Small intestine (tissue), 7 donors: ENCODE data around the gene BHLHA15. TPM values are rescaled to one million over a fixed set of nuclear protein-coding genes. Genes with fewer than 3 reads are reported as not detected.

Experiments used
- DNase-seq, 2 donors: peaks; one replicate each; pipeline versions ENCODE4 v3.0.0 to v3.0.0-alpha.2; 2013
- FAIRE-seq: peaks from 2 replicates; lab custom pipeline; 2012; peaks lifted over from hg19 to GRCh38; lab: Jason Lieb, UNC
- H3K27ac ChIP-seq, 3 donors: one replicate each; pipeline ENCODE4 v1.5.1; 2013; ENCODE audit warnings: low read length in 2 of 3, mild to moderate bottlenecking in 2 of 3, control low read depth in 1 of 3, inconsistent platforms in 1 of 3, low read depth in 1 of 3, moderate library complexity in 1 of 3
- H3K27me3 ChIP-seq, 3 donors: one replicate each; pipeline ENCODE4 v1.6.1; 2013; ENCODE audit warnings: low read length in 3 of 3, inconsistent platforms in 1 of 3; ENCODE audit not compliant: control insufficient read depth in 3 of 3, insufficient read depth in 3 of 3
- H3K36me3 ChIP-seq, 3 donors: one replicate each; pipeline ENCODE4 v1.6.1; 2013; ENCODE audit warnings: low read length in 3 of 3, inconsistent platforms in 1 of 3, low read depth in 1 of 3, mild to moderate bottlenecking in 1 of 3, moderate library complexity in 1 of 3; ENCODE audit not compliant: control insufficient read depth in 3 of 3, insufficient read depth in 2 of 3
- H3K4me1 ChIP-seq, 3 donors: one replicate each; pipeline ENCODE4 v1.6.1; 2013; ENCODE audit warnings: low read length in 2 of 3, inconsistent platforms in 1 of 3, low read depth in 1 of 3, mild to moderate bottlenecking in 1 of 3, moderate library complexity in 1 of 3; ENCODE audit not compliant: control insufficient read depth in 3 of 3, insufficient read depth in 2 of 3
- H3K4me3 ChIP-seq, 3 donors: one replicate each; pipeline ENCODE4 v1.5.1; 2013; ENCODE audit warnings: low read length in 3 of 3, control low read depth in 1 of 3, inconsistent platforms in 1 of 3, low read depth in 1 of 3, mild to moderate bottlenecking in 1 of 3, moderate library complexity in 1 of 3
- H3K9me3 ChIP-seq, 2 donors: one replicate each; pipeline ENCODE4 v1.6.1; 2013; ENCODE audit warnings: low read depth in 1 of 2, low read length in 1 of 2; ENCODE audit not compliant: control insufficient read depth in 2 of 2, insufficient read depth in 1 of 2
- WGBS, 3 donors: extraction: QIAGEN DNeasy Blood & Tissue Kit; methylation state at CpG; one replicate each; pipeline ENCODE4 v1.1.7; 2013; 5-methylcytosine and 5-hydroxymethylcytosine counted together
- polyA plus RNA-seq, 4 donors: library from polyadenylated mRNA; stranded (reverse) in 3 of 4; unstranded in 1 of 4; fragments of 200-250 nt in 3 of 4; fragments of 120-200 nt in 1 of 4; gene quantifications; one replicate each; pipeline versions ENCODE4 v1.2.1 to v1.2.3, GENCODE V29; 2013
- donor health status: healthy with polysubstance abuse.
- donor health status: control.
- donor health status: control.
- donor health status: Bipolar disorder and iron deficiency.
- donor health status: healthy.

The BHLHA15 gene
- polyA plus RNA-seq, 4 donors: 0.34 to 4.1 (median 2.6) TPM; not detected in 1

DNA sequence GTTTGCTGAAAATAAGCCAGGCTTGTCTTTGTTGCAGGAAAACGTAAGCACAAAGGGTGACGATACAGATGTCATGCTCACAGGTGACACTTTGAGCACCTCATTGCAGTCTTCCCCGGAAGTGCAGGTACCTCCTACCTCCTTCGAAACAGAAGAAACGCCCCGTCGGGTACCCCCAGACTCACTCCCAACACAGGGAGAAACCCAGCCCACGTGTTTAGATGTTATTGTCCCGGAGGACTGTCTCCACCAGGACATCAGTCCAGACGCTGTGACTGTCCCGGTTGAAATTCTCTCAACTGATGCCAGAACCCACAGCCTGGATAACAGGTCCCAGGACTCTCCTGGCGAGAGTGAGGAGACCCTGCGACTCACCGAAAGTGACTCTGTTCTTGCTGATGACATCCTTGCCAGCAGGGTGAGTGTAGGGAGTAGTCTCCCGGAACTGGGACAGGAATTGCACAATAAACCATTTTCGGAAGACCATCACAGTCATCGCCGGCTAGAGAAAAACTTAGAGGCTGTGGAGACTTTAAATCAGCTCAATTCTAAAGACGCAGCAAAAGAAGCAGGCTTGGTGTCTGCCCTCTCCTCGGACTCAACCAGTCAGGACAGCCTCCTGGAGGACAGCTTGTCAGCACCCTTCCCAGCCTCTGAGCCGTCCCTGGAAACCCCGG is 18.3 kb upstream of the BHLHA15 start:
- Histone ChIP-seq H3K36me3 (peaks cover 11 to 74% (median 16%) of the 10 kb centered on the region in 3 donors), H3K27me3 (no peaks in the 10 kb centered on the region)

DNA sequence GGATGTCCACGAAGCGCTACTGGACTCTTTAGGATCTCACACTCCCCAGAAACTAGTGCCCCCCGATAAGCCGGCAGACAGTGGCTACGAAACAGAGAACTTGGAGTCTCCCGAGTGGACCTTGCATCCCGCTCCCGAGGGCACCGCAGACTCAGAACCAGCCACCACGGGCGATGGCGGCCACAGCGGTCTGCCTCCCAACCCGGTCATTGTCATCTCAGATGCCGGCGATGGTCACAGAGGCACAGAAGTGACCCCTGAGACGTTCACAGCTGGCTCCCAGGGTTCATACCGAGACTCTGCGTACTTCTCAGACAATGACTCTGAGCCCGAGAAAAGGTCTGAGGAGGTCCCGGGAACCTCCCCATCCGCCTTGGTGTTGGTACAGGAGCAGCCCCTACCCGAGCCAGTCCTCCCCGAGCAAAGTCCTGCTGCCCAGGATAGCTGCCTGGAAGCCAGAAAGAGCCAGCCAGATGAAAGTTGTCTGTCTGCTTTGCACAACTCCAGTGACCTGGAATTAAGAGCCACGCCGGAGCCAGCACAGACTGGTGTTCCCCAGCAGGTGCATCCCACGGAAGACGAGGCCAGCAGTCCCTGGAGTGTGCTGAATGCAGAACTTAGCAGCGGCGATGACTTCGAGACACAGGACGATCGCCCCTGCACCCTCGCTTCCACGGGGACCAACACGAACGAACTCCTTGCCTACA is 17.6 kb upstream of the BHLHA15 start:
- Histone ChIP-seq H3K27ac (no peak overlapping the region), H3K27me3 (no peaks in the 10 kb centered on the region), H3K9me3 (peaks cover 0 to 7% of the 10 kb centered on the region in 2 donors), H3K4me3 (no peak overlapping the region), H3K4me1 (no peaks in the 10 kb centered on the region), H3K36me3 (peaks cover 11 to 80% (median 20%) of the 10 kb centered on the region in 3 donors)
- WGBS, 3 donors: 95 to 97% (median 97%) methylated on average over 37 of the region's 37 CpGs
- FAIRE-seq (no peak), DNase-seq (no peak)

More for the DNA sequence above, 18.3 kb upstream of the BHLHA15 start:
- H3K27ac ChIP-seq: no peak overlapping the region
- DNase-seq (no peak), FAIRE-seq (no peak)
- no peaks in the 10 kb centered on the region for H3K4me1 ChIP-seq
- peaks cover 0 to 4% of the 10 kb centered on the region in 2 donors for H3K9me3 ChIP-seq
- WGBS, 3 donors: 93 to 96% (median 94%) methylated on average over 22 of the region's 22 CpGs
- H3K4me3 ChIP-seq: no peak overlapping the region

DNA sequence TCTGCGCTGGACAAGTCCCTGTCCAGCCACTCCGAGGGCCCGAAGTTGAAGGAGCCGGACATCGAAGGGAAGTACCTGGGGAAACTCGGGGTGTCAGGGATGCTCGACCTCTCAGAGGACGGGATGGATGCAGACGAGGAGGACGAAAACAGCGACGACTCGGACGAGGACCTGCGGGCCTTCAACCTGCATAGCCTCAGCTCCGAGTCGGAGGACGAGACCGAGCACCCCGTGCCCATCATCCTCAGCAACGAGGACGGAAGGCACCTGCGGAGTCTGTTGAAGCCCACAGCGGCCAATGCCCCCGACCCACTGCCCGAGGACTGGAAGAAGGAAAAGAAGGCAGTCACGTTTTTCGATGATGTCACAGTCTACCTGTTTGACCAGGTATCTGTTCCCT is 17.1 kb upstream of the BHLHA15 start:
- no peak for FAIRE-seq
- 96 to 97% (median 96%) methylated on average over 28 of the region's 28 CpGs for WGBS, 3 donors
- Histone ChIP-seq H3K9me3 (peaks cover 0 to 7% of the 10 kb centered on the region in 2 donors), H3K4me1 (no peaks in the 10 kb centered on the region), H3K27me3 (no peaks in the 10 kb centered on the region), H3K4me3 (no peak overlapping the region), H3K36me3 (peaks cover 11 to 77% (median 20%) of the 10 kb centered on the region in 3 donors), H3K27ac (no peak overlapping the region)
- no peak for DNase-seq

DNA sequence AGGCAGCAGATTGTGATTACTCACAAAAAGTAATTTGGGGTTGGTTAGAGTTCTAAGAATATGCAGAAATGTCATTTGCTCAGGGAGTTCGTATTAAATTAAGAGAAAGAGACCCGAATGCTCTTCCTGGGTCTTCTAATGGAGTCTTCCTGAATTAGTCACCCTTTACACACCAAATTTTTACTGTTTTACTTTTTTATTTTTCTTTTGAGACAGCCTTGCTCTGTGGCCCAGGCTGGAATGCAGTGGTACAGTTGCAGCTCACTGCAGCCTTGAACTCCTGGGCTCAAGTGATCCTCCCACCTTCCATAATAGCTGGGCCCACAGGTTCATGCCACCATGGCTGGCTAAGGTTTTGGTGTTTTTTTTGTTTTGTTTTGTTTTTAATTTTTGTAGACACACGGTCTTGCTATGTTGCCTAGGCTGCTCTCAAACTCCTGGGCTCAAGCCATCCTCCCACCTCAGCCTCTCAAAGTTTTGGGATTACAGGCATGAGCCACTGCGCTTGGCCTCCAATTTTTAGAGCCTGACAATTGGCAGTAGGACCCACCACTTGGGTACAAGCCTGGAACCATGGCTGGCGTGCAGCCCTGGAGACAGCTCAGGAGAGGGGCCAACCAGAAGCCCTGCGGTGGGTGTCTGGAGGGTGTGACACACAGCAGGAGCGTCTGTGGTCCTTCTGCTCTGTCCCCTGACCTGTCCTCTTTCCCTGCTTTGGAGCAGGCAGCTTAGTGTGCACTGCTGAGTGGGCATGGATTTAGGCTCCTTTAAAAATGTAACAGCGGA is 16.4 kb upstream of the BHLHA15 start:
- Histone ChIP-seq H3K9me3 (peaks cover 0 to 4% of the 10 kb centered on the region in 2 donors), H3K27ac (no peak overlapping the region), H3K4me3 (no peak overlapping the region), H3K4me1 (no peaks in the 10 kb centered on the region), H3K36me3 (peaks cover 11 to 75% (median 20%) of the 10 kb centered on the region in 3 donors), H3K27me3 (no peaks in the 10 kb centered on the region)
- FAIRE-seq (no peak), DNase-seq (no peak)
- WGBS, 3 donors: 91 to 95% (median 94%) methylated on average over 8 of the region's 8 CpGs

DNA sequence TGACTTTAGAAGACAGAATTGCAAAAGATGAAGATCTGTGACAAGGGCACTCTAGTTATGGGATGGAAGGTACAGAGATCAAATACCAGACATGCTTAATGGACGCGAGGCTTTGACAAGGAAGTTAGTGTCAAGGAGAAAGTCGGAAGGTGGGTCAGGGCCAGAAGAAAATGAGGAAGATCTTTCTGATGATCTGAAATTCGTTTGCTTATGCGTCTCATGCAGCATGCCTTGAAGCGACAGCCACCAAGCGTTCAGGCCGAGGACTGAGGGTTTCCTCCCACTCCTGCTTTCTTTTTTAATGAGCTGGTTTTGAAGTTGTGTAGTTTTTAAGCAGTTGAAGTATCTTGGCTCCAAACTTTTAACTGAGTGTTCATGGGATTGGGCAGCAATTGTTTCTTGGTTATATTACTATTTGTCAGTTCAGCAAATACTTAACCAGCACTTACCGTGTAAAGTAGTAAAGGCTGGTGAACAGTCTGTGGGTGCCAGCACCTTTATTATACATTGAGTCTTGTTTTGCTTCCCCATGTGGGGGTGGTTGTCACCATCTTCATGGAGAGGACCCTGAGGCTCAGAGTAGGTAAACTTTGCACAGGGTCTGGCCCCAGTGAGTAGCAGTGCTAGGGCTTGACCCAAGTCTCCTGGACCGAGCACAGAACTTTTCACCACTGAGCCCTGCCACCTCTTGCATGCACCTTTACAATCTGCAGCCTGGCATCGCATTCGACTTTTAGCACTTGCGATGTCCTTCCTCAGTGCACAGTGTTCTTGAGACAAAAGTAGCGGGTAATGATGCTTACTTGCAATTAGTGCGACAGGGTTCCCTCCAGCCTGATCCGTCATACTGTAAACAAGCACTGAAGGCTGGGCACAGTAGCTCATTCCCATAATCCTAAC is 14.3 kb upstream of the BHLHA15 start:
- no peaks in the 10 kb centered on the region for H3K4me1 ChIP-seq
- H3K27ac ChIP-seq: no peak overlapping the region
- DNase-seq (no peak), FAIRE-seq (no peak)
- H3K4me3 ChIP-seq: no peak overlapping the region
- 78 to 84% (median 80%) methylated on average over 16 of the region's 16 CpGs for WGBS, 3 donors
- H3K9me3 ChIP-seq: peaks cover 0 to 4% of the 10 kb centered on the region in 2 donors
- H3K36me3 ChIP-seq: peaks cover 7 to 62% (median 19%) of the 10 kb centered on the region in 3 donors
- no peaks in the 10 kb centered on the region for H3K27me3 ChIP-seq

DNA sequence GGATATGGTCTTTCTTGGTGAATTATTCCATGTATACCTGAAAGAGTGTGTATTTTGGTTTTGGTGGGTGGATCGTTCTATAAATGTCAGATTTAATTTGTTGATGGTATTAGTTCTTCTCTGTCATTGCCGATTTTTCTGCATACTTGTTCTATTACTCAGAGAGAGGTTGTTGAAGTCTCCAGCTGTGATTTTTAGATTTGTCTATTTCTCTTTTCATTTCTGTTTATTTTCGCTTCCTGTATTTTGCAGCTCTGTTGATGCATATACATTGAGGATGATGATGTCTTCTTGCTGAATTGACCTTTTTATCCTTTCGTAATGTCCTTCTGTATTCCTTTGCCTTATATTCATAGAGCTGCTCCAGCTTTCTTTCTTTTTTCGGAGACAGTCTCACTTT is 12.1 kb upstream of the BHLHA15 start:
- H3K4me3 ChIP-seq: no peak overlapping the region
- no peaks in the 10 kb centered on the region for H3K27me3 ChIP-seq
- WGBS, 3 donors: 93 to 96% (median 93%) methylated on average over 5 of the region's 5 CpGs
- peaks cover 0 to 4% of the 10 kb centered on the region in 2 donors for H3K9me3 ChIP-seq
- peaks cover 4 to 62% (median 15%) of the 10 kb centered on the region in 3 donors for H3K36me3 ChIP-seq
- peaks cover 0 to under 1% (median 0%) of the 10 kb centered on the region in 3 donors for H3K4me1 ChIP-seq
- FAIRE-seq (no peak), DNase-seq (no peak)
- no peak overlapping the region for H3K27ac ChIP-seq

DNA sequence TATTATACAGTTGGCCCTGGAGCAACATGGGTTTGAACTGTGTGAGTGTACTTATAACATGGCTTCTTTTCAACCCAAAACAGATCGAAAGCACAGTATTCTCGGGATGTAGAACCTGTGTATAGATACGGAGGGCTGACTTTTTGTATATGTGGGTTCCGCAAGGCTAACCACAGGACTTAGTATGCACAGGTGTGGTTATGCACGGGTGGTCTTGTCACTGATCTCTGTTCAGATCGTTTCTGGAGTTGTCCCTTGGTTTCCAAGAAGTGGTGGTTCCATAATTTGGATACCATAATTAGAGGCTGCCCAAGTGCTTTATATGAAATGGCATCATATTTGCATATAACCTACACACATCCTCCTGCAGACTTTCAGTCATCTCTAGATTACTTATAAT is 10.9 kb upstream of the BHLHA15 start:
- peaks cover 3 to 64% (median 9%) of the 10 kb centered on the region in 3 donors for H3K36me3 ChIP-seq
- WGBS, 3 donors: 70 to 78% (median 77%) methylated on average over 6 of the region's 6 CpGs
- no peak for FAIRE-seq

More for the DNA sequence above, 10.9 kb upstream of the BHLHA15 start:
- no peak overlapping the region for H3K4me3 ChIP-seq
- H3K9me3 ChIP-seq: peaks cover 0 to 4% of the 10 kb centered on the region in 2 donors
- H3K27ac ChIP-seq: no peak overlapping the region
- no peaks in the 10 kb centered on the region for H3K27me3 ChIP-seq
- no peak for DNase-seq
- peaks cover 0 to 7% (median 2%) of the 10 kb centered on the region in 3 donors for H3K4me1 ChIP-seq
